ENCODE data around the gene PER1.

DNA sequence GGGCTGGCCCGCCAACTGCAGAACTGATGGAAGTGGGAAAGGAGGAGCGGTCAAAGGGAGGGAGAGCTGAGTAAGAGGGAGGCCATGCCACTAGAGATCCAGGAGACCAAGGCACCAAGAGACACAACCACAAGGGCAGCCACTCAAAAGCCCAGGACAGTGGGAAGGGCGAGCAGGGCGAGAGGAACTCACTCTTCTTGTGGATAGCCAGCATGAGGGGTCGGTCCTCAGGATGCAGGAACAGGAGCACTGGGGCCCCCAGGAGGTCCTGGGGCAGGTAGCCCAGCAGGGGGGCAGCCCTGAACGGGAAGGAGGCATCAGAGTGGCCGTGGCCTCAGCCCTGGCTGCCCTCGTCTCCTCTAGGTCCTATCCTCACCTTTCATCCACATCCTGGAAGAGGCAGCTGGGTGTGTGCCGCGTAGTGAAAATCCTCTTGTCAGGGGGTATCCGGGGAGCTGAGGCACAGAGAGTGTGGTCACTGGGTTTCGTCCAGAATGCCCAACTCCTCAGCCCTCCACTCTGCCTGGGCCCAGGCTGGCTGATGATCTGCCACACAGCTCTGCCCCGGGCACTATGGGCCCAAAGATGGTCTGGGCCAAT is 4.3 kb downstream of the PER1 start:
- no peak for TF ChIP-seq POLR2AphosphoS5 (IDR thresholded peaks at IDR 0.05; ENCODE audit: insufficient read depth in 1 of 2, low read depth in 1 of 2)
- TF ChIP-seq, protein P1, sequence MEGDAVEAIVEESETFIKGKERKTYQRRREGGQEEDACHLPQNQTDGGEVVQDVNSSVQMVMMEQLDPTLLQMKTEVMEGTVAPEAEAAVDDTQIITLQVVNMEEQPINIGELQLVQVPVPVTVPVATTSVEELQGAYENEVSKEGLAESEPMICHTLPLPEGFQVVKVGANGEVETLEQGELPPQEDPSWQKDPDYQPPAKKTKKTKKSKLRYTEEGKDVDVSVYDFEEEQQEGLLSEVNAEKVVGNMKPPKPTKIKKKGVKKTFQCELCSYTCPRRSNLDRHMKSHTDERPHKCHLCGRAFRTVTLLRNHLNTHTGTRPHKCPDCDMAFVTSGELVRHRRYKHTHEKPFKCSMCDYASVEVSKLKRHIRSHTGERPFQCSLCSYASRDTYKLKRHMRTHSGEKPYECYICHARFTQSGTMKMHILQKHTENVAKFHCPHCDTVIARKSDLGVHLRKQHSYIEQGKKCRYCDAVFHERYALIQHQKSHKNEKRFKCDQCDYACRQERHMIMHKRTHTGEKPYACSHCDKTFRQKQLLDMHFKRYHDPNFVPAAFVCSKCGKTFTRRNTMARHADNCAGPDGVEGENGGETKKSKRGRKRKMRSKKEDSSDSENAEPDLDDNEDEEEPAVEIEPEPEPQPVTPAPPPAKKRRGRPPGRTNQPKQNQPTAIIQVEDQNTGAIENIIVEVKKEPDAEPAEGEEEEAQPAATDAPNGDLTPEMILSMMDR (IDR thresholded peaks at IDR 0.05), result no peak

All from vagina (tissue), 2 donors.